ENCODE data around the gene ARNT2. TPM values are rescaled to one million over a fixed set of nuclear protein-coding genes. Genes with fewer than 3 reads are reported as not detected.

Gene ARNT2
- total and polyA plus RNA-seq, 2 of the 13 experiments (the other 11 are each of a cell fraction or from before 2014, with no cell fraction given): 0.69 to 1.7 TPM

GRCh38 chr15:80587816-80588456 is 183.8 kb downstream of the ARNT2 start (continued):
- TF ChIP-seq TERF1 (CRISPR knock-in tag; IDR thresholded peaks at IDR 0.05): no peak
- TF ChIP-seq ZBTB25 (CRISPR knock-in tag; IDR thresholded peaks at IDR 0.05): no peak
- TF ChIP-seq TBX3 (IDR thresholded peaks at IDR 0.05; ENCODE audit: borderline replicate concordance): no peak
- TF ChIP-seq ZNF841 (CRISPR knock-in tag; IDR thresholded peaks at IDR 0.05; ENCODE audit: borderline replicate concordance): no peak
- TF ChIP-seq PBX2 (CRISPR knock-in tag; IDR thresholded peaks at IDR 0.05): no peak
- TF ChIP-seq ZNF674 (CRISPR knock-in tag; IDR thresholded peaks at IDR 0.05; ENCODE audit: low read depth): no peak
- no peak for TF ChIP-seq ZNF335 (CRISPR knock-in tag; IDR thresholded peaks at IDR 0.05)
- no peak for TF ChIP-seq ZNF83 (CRISPR knock-in tag; IDR thresholded peaks at IDR 0.05; ENCODE audit: borderline replicate concordance)
- no peak for TF ChIP-seq ZNF550 (CRISPR knock-in tag; IDR thresholded peaks at IDR 0.05; ENCODE audit: borderline replicate concordance)
- TF ChIP-seq TRIM22 (IDR thresholded peaks at IDR 0.05): no peak
- TF ChIP-seq ZNF781 (CRISPR knock-in tag; IDR thresholded peaks at IDR 0.05; ENCODE audit: borderline replicate concordance, not compliant biosample characterization): no peak

Data from HepG2 (cell line).